ENCODE data around the gene FAM24A.
A peak's percentile ranks its signal among the peaks of the same experiment; 100 is the strongest.

The FAM24A gene

DNA sequence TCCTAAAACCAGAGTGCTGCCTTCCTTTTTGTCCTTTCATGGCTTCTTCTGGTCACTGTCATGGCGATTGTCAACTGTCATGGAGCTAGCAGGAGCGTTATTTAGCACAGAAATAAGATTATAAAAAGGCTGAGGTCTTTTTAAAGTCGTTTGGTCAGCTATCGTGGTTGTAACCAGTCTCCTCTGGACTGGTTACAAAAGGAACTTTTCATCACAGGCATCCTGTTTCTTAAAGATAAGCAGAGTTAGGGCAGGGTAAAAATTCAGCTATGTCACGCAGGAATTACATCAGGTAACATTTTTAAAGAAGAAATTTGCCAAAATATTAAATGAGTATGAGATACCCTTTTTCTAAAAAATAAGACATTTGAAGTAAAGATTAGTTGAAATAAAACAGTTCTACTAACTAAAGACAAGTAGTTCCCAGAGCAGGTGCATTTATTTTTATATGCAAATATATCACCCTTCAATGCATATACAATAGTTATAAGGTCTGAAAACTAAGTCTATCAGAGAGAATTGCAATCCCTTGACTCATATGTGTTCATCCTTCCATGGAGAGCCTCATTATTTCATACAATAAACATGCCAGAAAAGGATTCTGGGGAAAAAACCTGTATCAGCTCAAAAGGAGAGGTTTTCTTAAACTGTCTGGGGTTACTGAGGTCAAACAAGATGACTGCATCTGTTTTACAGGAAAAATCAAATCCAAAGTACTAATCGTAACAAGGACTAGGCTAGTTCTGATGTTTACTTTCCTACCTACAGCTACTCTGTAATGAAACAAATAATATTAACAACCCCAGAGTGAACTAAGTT, 20.9 kb downstream of the FAM24A start:
- DNase-seq = no peak

GRCh38 chr10:122939133-122939855, 28.9 kb downstream of the FAM24A start:
- no peak for DNase-seq

DNA sequence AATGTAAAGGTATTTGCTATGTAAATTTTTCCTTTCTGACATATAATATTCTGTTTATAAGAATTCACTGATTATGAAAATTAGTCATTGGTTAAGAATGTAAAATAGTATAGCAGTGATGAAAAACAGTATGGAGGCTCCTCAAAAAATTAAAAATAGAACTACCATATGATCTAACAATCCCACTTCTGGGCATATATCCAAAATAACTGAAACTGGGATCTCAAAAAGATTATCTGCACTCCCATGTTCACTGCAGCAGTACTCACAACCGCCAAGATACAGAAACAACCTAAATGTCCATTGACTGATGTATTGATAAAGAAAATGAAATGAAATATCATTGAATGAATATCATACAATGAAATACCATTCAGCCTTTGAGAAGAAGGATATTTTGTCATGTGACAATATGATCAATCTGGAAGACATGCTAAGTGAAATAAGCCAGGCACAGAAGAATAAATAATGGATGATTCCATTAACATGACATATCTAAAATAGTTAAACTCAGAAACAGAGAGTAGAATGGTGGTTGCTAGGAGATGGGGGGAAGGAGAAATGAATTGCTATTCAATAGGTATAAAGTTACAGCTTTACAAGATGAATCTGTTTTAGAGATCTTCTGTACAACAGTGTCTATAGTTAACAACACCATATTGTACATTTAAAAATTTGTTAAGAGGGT, 29.6 kb downstream of the FAM24A start:
- no peak for DNase-seq

- DNase-seq = no peak
Observed at GRCh38 chr10:122949296-122949695, 38.9 kb downstream of the FAM24A start.

- DNase-seq = peak; percentile 99
Observed at GRCh38 chr10:122953902-122954730, 43.7 kb downstream of the FAM24A start, which contains the start of gene C10orf88. Gene C10orf88, minus strand, starts transcription at chr10:122954227. Its CDS starts 49 bp downstream, at chr10:122954178.

GRCh38 chr10:122954731-122955050, 44.3 kb downstream of the FAM24A start:
- DNase-seq = no peak

DNA sequence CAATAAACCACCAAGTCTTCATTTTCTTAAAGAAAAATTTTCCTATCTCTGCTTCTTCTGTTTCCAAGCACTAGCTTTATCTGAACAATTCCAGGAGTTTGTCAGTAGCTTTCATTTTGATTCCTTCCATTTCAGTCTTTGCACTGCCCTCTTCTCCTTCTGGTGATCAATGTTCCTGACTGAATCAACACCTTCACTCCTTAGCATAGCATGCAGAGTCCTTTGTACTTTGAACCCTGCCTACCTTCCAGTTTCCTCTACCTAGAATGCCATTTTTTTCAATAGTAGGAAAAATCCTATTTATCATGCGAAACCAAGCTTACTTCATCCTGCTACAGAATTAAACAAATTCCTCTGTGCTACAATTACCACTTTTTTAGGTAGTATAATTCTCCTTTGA, 45.5 kb downstream of the FAM24A start:
- DNase-seq = no peak

GRCh38 chr10:122957474-122957873, 47.1 kb downstream of the FAM24A start:
- no peak for DNase-seq

DNA sequence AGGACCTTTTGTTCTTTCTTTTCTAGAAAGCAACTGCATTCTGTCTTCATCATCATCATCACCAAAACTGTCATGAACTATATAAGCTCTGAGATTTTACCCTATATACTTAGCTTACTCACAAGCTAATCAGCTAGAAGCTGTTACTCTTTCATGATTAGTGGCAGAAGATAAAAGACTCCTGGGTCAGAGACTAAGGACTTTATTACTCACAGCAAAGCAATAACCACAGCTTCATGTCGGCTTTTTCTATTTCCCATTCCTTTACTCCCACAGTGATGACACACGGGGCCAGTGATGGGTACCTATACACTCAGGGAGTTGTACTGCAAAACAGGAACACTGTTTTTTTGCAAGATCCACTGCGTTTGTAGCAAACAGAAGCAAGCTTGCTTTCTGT, 52.0 kb downstream of the FAM24A start:
- DNase-seq = peak; percentile 12
